ENCODE measurements around the gene ARFIP1.
"Not testable (repeated sequence)": the region's sequence is repeated elsewhere in the genome, so short reads cannot be mapped to it uniquely, and the experiment has no call there.

Gene ARFIP1

GRCh38 chr4:152785639-152786615 lies 6.2 kb downstream of the ARFIP1 start:
- DNase-seq (ENCODE audit: low read depth in 2 of 2), result no peak

DNA sequence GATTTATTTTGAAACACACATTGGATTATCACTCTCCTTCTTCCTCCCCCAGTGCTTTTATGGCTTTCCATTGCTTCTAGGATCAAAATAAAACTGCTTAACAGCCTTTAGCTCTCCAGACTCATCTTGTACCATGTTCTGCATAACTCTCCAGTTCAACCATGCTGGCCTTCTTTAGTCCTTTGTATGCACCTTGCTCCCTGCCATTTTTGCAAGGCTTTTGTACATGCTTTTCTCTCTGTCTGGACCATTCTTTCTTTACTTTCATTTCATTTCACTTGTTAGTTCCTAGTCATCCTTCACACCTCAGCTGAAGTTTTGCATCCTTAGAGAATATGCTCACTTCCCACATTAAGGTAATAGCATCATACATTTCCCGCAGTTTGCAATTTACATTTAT lies 6.9 kb downstream of the ARFIP1 start:
- no peak for DNase-seq (ENCODE audit: low read depth in 2 of 2)

- DNase-seq (ENCODE audit: low read depth in 2 of 2), result no peak
Measured at GRCh38 chr4:152795891-152796290, 16.1 kb downstream of the ARFIP1 start.

GRCh38 chr4:152803541-152803940 lies 23.8 kb downstream of the ARFIP1 start:
- no peak for DNase-seq (ENCODE audit: low read depth in 2 of 2)

GRCh38 chr4:152805071-152805650 lies 25.4 kb downstream of the ARFIP1 start:
- DNase-seq (ENCODE audit: low read depth in 2 of 2), result no peak

DNA sequence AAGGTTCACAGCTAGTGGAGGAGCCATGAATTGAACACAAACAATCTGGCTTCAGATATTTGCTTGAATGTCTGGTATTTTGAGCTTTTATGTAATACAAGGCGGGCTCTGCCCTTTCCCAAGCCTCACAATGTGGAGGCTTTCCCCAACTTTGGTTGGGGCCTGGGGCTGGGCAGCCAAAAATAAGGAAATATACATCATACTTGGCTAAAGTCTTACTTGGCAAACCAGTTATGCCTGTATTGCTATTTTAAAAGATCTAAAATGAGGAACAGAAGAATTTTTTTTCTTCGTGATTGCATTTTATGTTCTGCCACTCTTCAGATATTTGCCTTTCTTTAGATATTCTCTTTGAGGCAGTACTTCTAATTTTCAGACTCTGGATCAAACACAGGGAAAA lies 26.1 kb downstream of the ARFIP1 start:
- no peak for DNase-seq (ENCODE audit: low read depth in 2 of 2)

- DNase-seq (ENCODE audit: low read depth in 2 of 2), result no peak
Measured at GRCh38 chr4:152806501-152807125, 26.9 kb downstream of the ARFIP1 start.

GRCh38 chr4:152807294-152807829 lies 27.6 kb downstream of the ARFIP1 start:
- DNase-seq (ENCODE audit: low read depth in 2 of 2), result no peak

- no peak for DNase-seq (ENCODE audit: low read depth in 2 of 2)
Measured at GRCh38 chr4:152808670-152809069, 28.9 kb downstream of the ARFIP1 start.

- DNase-seq (ENCODE audit: low read depth in 2 of 2), result no peak
Measured at GRCh38 chr4:152810715-152811287, 31.0 kb downstream of the ARFIP1 start.

DNA sequence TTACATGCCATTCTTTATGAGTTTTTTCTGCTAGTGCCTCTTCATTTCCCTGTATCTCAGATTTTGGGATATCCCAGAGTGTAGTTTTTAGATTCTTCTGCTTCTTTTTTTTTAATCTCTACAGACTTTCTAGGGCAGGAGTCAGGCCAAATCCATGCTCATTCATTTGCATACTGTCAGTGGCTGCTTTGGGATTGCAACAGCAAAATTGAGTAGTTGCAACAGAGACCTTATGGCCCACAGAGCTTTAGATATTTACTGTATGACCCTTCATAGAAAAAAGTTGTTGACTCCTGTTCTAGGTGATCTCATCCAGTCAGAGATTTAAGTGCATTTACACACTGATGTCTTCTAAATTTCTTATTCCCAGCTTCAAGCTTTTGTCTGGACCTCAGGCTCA lies 35.3 kb downstream of the ARFIP1 start:
- no peak for DNase-seq (ENCODE audit: low read depth in 2 of 2)

- no peak for DNase-seq (ENCODE audit: low read depth in 2 of 2)
Measured at GRCh38 chr4:152817331-152817730, 37.6 kb downstream of the ARFIP1 start.

DNA sequence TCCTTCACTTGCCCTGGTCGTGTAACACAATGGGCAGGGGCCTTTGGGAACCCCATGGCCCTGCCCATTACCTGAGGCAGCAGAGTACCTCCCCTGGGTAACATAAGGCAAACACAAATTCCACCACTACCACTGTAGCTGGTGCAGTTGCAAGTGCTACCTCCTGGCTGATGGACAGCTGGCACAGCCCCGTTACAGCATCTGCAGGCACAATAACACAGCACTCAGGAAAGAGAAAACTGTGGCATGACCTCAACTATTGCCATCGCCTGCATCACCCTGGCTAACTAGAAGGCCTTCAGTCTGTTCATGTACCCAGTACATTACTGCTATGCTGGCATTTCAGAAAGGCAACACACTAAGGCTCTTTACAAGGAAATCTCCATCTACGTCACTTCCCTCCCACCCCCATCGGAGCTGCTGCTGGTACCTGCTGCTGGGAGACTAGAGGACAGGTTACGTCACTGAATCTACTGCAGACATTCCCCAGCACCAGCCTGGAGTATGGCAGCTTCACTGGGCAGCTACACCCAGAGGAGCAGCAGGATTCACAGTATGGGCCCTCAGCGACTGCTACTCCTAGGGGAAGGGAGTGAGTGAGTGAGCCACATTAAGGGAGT lies 39.4 kb downstream of the ARFIP1 start:
- no peak for DNase-seq (ENCODE audit: low read depth in 2 of 2)

GRCh38 chr4:152820073-152820472 lies 40.3 kb downstream of the ARFIP1 start:
- no peak for DNase-seq (ENCODE audit: low read depth in 2 of 2)

DNA sequence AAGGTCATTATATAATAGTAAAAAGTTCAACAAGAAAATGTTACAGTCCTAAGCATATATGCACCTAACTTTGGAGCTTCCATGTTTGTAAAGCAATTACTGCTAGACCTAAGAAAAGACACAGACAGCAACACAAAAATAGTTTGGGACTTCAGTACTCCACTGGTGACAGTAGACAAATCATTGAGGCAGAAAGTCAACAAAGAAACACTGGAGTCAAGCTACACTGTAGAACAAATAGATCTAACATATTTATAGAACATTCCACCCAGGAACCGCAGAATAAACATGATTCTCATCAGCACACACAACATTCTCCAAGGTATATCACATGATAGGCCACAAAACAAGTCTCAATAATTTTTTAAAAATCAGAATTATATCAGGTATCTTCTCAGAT lies 42.6 kb downstream of the ARFIP1 start:
- DNase-seq (ENCODE audit: low read depth in 2 of 2), result no peak

GRCh38 chr4:152824561-152824960 lies 44.8 kb downstream of the ARFIP1 start:
- no peak for DNase-seq (ENCODE audit: low read depth in 2 of 2)

GRCh38 chr4:152825336-152825735 lies 45.6 kb downstream of the ARFIP1 start:
- no peak for DNase-seq (ENCODE audit: low read depth in 2 of 2)

- no peak for DNase-seq (ENCODE audit: low read depth in 2 of 2)
Measured at GRCh38 chr4:152828122-152828521, 48.4 kb downstream of the ARFIP1 start.

DNA sequence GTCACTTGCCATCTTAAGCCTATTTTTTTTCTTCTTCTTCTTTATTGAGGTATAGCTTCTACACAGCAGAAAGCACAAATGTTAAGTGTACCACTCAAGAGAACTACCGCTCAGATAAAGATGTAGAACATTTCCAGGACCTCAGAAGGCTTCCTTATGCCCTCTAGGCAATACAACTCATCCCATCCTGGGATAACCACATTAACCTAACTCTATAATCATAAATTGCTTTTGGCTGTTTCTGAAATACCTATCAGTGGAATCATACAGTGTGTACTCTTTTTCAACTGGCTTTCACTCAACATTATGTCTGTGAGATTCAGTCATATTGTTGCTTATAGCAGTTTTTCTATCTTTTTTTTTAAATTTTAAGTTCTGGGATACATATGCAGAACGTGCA lies 51.7 kb downstream of the ARFIP1 start:
- DNase-seq (ENCODE audit: low read depth in 2 of 2), result no peak

DNA sequence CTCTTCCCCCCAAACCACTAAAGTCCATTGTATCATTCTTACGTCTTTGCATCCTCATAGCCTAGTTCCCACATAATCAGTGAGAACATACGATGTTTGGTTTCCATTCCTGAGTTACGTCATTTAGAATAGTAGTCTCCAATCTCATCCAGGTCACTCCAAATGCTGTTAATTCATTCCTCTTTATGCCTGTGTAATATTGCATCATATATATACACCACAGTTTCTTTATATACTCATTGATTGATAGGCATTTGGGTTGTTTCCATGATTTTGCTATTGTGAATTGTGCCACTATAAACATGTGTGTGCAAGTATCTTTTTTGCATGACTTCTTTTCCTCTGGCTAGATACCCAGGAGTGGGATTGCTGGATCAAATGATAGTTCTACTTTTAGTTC lies 57.2 kb downstream of the ARFIP1 start:
- no peak for DNase-seq (ENCODE audit: low read depth in 2 of 2)

DNA sequence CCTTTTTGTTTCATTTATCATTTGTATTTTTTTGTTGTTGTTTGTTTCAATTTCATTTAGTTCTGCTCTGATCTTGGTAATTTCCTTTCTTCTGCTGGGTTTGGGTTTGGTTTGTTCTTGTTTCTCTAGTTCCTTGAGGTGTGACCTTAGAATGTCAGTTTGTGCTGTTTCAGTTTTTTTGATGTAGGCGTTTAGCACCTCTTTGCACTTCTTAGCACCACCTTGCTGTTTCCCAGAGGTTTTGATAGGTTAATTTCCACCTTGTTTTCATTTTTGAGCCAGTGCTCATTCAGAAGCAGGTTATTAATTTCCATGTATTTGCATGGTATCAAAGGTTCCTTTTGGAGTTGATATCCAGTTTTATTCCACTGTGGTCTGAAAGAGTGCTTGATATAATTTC lies 60.0 kb downstream of the ARFIP1 start:
- not testable (repeated sequence) for DNase-seq (ENCODE audit: low read depth in 2 of 2)

All from stimulated activated CD4-positive, alpha-beta T cell treated with anti-CD3 and anti-CD28 coated beads, Interleukin-15, amount 100 ng/mL, for 48 hours (primary cell).